Stimulated activated CD8-positive, alpha-beta memory T cell treated with anti-CD3 and anti-CD28 coated beads, Interleukin-15, amount 100 ng/mL, for 4 hours (primary cell): ENCODE results near the gene SLC35F5.
"Not testable (repeated sequence)": the region's sequence is repeated elsewhere in the genome, so short reads cannot be mapped to it uniquely, and the experiment has no call there.

Experiments
- DNase-seq, 2 donors: peaks; one replicate each; pipeline ENCODE4 v3.0.0-alpha.2; 2020; ENCODE audit warnings: low read depth in 2 of 2

The SLC35F5 gene

DNA sequence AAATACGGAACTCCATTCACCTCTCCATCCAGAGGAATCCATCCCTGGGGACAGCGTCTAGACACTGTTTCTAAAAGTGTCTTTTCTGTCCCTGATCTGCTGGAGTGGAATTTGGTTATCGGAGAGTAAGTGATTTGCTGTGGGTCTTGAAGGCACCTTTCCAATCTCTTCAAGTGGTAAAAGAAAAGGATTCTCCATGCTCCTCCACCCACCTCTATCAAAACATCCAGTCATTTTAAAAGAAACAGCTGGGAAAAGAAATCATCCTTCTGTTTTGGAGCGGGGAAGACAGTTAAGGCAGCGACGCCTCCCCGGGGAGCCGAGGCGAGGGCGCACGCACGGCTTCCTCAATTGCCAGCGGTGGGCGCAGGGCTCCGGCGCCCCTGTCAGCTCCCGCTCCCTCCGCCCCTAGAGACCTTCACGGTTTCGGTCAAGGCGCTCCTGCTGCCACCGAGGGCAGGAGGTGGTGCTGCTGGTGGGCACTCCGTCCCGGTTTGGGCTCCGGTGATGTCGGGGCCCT lies 547 bp downstream of the SLC35F5 start:
- DNase-seq = no peak

DNA sequence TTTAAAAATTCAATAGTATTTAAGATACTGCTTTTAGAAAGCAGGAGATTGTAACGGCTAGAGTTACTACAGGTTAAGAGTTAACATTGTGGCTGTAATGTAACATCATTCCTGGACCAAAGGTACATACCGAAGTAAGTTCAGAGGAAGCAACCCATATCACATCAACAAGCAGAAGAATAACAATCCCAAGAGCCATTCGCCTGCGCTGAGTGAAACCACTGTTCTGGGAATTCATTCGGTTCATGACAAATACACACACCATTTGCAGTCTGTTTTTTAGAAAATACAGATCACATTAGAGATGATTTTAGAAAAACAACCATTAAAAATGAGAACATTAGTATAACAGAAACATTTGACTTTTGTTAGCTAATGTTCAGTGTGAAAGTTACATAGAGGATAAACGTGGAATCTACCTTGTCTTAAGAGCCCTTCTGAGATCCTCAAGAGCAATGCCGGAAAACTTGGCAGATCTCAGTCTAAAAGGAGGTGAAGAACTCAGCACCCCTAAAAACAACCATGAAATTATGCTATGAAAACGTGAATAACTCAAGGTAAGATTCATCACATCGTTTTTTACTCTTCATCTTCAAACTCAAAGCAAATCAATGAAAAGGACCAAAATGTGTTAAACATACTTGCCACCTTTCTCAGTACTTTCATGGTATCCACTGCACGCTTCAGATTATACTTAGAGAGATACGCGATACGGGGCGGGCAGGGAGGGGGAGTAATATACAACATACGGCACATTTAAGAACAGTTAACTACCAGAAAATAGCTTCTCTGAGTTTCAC lies 1.2 kb downstream of the SLC35F5 start:
- DNase-seq = no peak

DNA sequence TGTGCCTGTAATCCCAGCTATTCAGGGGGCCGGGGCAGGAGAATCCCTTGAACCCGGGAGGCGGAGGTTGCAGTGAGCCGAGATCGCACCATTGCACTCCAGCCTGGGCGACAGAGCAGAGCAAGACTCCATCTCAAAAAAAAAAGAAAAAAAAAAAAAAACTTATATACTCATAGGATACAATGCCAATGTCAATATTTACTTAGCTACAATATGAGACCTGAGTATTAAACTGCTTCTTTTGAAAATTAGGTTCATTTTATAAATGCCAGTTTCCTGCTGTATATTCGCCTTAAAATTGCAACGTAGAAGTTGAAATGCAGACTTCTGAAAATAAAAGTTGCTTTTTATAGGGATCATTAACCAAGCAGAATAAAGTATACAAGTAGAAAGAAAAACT lies 2.3 kb downstream of the SLC35F5 start:
- no peak for DNase-seq

DNA sequence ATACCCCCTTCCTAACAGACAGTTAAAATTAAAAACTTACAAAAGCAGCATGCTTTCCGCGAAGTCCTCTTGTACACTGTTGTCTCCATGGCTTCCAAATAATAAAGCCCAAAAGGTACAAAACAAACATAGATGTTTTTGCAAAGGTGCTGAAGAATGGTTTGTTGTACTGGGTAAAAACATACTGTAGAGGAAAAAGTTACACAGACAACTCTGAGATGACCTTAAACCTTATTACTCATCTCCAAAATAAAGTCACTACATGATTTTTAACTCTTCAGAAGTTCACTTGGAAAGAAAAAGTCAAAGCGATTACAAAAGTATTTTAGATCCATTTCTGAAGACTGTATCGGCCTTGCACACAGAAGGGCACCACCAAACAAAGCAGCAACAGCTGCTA lies 6.1 kb downstream of the SLC35F5 start:
- no peak for DNase-seq

DNA sequence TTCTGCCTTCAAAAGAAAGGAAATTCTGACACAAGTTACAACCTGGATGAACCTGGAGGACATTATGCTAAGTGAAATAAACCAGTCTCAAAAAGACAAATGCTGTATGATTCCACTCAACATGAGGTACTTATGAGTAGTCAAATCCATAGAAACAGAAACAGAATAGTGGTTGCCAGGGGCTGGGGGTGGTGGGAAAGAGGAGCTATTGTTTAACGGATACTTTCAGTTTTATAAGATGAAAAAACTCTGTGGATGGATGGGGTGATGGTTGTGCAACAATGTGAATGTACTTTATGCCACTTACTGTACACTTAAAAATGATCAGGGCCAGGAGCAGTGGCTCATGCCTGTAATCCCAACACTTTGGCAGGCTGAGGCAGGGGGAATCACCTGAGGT lies 15.4 kb downstream of the SLC35F5 start:
- no peak for DNase-seq

DNA sequence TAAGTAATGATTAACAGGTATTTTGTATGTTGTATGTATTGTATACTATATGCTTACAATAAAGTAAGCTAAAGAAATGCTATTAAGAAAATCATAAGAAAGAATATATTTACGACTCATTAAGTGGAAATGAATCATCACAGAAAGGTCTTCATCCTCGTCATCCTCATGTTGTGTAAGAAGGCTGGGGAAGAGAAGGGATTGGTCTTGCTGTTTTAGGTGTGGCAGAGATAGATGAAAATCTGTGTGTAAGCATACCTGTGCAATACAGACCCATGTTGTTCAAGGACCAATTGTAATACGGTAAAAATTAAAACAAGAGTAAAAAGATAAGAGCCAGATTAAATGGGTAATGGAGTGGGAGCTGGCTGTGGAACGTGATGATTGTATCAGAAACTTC lies 16.6 kb downstream of the SLC35F5 start:
- no peak for DNase-seq

DNA sequence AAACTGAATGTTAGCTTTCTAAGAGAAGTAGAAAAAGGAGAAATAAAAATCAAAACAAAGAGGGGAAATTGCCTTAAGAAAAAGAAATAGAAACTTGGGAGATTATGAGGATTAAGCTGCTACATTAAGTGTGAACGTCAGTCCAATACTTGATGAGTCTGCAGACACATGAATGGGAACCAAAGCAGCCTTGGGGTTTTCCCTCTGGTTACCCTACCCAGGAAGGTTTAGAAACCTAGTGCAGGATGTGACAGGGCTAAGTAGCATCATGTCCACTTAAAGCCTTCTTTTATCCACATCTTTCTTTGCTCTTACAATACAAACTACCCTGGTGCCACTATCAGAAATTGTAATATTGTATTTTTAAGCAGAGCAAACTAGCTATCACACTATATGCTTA lies 22.3 kb downstream of the SLC35F5 start:
- DNase-seq = no peak

DNA sequence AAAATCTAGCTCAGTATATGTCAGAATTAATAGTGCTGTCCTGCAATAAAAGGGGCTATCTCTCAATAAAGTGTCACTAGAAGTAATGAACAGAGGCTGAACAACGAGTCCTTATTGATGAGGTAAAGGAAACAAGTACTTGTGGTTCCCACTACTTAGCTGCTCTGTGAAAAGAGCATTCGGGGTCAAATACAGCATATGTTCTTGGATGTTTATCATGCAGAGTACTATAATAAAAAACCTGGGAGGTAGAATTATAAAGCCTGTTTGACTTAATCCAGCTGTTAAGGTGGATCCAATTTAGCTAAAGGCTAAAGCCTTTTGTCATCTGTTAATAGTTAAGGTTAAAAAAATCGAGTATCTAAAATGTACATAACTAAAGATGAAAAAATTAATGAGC lies 32.4 kb downstream of the SLC35F5 start:
- no peak for DNase-seq

DNA sequence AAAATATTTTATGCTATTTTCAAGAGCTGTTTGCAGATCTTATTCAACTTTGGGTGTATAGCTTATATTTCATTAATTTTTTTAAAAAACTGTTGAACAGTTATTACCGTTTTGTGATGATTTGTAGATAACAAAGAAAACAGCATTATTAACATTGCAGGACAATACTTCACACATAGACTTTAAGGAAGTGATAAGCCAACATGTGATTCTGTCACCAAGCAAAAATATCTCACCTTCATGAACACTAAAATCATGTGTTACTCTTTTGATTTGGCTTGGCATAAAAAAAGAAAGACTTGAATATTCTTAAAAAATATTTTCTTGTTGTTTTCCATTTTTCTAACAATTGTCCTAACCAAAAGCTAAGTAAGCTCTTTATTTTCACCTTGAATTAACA lies 33.0 kb downstream of the SLC35F5 start:
- no peak for DNase-seq

DNA sequence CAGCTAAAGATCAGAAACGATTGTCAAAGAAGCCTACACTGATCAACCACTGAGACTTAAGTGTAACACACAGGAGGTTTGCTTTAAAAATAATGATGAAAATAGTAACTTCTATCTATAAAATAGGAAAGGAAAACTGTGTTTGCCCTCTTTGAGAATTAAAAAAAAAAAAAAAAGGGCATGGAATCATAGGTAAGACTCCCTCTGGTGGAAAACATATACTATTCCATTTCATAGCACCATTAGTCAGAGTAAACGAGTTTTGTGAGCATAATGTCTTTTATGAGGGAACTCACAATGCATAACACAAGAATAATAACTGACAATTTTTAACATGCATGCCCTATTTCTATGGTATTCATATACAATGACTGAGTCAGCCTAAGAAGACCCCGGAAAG lies 36.3 kb downstream of the SLC35F5 start:
- no peak for DNase-seq

DNA sequence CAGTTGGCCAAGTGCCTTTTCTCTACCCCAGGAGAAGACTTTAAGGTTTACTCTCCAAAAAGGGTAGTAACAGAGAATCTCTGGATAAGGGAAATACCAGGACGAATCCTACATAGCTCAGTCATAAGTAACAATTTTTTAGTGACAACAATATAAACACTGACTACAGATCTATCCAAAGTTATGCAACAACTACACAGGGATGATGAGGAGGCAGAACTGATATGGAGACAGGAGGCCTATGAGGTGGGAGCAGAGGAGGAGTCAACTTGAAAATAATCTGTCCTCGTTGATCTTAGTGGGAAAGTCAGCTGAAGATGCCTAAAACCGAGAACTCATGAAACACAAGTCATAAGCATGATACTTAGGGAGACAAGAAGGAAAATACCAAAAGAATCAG lies 40.2 kb downstream of the SLC35F5 start:
- no peak for DNase-seq

DNA sequence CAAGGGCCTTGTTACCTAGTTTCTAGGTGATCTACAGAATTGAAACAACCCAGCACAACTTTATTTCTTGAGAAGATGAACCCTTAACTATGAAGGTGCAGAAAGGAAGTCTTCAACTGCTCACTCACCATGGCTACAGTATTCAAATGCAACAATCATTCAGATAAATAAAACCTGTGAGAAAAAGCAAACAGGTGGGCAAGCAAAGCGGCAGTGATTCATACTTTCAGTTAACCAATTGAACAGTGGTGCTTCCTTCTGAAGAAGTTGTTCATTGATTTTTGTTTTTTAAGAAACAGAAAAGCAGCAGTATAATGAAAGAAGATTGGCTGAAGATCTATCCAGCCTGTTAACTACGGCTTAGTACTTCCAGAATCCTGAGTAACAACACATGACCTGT lies 43.5 kb downstream of the SLC35F5 start:
- DNase-seq = no peak

DNA sequence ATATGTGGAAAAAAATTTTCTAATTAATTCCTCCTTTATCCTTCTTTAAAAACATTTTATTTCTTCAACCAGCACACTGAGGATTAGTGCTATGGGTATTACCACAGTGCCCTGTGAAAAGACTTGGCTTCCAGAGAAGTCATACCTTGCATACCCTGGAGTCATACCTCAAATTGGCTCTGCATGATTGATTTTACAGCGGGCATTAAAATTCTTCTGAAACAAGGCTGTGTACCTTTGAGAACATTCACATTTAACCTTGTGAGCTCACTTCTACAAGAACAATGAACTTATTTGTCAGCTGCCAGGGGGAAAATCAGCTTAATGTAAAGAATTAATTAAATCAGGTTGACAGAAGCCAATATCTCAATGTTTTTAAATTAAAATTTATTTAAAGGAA lies 44.6 kb downstream of the SLC35F5 start:
- DNase-seq = no peak

DNA sequence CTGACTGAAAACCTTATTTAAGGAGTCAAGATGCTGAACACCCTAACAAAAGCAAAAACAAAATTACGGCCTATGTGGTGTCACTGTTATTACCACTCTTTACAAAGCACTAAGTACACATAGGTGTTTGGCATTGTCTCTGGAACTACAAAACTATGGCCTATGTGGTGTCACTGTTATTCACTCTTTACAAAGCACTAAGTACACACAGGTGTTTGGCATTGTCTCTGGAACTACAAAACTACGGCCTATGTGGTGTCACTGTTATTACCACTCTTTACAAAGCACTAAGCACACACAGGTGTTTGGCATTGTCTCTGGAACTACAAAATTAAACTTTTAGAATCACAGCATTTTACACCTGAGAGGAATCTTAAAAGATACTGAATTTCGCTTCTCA lies 47.4 kb downstream of the SLC35F5 start:
- DNase-seq = no peak

DNA sequence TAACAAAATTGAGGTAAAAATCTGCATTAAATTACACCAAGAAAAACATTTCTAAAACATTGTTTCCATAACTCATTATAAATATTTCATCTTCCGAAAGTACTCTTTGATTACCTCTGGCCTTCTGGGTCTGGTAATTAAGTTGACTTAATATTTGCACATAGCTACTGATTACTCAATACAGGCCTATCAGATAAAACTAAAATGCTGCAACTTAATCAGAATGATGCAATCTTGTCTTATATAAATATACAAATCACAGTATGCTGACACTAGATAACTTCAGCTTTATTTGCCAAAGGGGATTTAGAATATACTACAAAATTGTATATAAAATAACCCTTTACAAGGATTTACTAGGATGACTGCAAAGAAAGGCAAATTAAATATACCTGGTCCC lies 49.3 kb downstream of the SLC35F5 start:
- no peak for DNase-seq

DNA sequence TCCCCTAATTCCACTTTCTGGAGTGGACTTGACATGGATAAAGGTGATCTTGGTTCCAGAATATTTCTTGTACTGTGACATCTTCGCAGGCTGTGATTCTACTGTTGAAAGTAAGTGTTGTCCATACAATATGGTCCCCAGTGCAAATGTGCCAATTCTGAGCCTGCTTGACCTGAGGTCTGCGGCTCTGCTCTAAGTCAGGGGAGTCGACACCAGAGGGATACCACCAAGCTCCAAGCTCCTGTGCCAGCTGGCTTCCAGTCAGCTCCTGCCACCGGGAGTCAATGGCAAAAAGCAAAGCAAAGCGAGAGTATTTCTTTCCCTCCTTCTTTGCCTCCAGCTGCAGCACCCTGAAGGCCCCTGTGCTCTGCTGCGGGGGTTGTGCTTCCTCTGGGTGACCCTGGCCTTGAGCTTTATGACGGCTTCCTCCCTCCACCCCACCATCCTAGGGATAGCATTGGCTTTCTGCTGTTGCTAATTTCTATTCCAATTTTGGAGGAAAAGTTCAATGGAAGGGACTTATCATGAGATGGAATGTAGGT lies 50.4 kb downstream of the SLC35F5 start:
- no peak for DNase-seq

DNA sequence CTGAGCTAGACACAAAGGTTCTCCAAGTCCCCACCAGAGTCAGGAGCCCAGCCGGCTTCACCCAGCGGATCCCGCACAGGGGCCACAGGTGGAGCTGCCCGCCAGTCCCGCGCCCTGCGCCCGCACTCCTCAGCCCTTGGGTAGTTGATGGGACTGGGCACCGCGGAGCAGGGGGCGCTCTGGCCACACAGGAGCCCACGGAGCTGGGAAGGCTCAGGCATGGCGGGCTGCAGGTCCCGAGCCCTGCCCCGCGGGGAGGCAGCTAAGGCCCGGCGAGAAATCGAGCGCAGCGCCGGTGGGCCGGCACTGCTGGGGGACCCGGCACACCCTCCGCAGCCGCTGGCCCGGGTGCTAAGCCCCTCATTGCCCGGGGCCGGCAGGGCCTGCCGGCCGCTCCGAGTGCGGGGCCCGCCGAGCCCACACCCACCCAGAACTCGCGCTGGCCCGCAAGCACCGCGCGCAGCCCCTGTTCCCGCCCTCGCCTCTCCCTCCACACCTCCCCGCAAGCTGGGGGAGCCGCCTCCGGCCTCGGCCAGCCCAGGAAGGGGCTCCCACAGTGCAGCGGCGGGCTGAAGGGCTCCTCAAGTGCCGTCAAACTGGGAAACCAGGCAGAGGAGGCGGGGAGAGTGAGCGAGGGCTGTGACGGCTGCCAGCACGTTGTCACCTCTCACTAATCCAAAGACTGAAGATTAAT lies 52.0 kb downstream of the SLC35F5 start:
- not testable (repeated sequence) for DNase-seq

DNA sequence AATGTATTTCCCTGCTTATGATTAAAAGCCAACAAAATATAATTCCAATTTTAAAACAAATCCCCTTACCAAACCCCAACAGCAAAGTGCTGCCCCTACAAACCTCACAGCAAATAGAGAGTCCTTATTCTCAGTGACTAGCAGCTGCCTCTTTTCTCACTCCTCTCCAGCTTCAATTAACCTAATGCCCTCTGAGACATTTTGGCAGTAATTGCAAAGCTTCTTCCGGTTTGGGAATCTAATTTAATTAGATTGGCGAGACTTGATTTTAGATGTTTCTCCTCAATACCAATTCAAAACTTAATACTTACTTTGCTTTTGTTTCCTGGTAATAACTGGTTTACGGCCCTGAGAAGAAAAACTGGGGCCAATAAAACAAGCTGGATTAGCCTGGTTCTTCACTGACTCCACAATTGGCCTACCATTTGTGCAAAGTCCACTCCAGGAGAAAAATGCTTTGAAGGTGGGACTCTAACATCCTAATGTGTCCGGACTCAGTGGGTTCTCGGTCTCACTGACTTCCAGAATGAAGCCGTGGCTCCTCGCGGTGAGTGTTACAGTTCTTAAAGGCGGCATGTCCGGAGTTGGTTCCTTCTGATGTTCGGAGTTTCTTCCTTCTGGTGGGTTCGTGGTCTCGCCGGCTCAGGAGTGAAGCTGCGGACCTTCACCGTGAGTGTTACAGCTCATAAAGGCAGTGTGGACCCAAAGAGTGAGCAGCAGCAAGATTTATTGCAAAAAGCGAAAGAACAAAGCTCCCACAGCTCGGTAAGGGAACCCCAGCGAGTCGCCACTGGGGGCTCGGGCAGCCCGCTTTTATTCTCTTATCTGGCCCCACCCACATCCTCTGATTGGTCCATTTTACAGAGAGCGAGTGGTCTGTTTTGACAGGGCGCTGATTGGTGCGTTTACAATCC lies 52.8 kb downstream of the SLC35F5 start:
- DNase-seq = no peak

DNA sequence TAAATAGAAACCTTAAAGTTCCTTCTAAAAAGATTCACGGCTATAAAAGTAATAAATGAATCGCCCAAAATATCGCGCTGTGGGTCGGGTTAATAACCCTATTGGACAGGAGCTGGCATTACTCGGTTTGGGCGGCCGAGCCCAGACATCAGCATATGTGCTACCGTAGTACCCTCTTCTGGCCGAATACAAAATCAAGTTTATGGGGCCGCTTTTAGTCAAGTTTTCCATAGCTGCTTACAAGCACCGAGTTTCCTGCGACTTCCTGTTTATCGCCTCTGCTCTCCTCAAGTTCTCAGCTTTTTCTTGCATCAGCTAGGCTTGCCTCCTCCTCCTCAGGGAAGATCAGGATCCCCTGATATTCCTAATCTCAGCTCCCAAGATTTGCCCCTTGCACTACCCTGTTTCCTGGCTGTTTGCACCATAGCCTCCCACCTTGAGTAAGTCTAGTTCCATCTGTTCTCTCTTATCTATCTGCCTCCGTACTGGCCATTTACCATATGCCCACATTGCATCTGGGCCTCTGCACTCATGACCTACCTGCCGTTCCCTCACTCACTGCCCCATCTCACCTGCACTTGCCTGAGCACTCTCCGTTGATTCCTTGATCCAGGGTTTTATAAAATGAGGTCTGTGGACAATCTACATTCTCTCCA lies 56.1 kb downstream of the SLC35F5 start:
- DNase-seq = peak in 1 of 2 donors; percentile 18

DNA sequence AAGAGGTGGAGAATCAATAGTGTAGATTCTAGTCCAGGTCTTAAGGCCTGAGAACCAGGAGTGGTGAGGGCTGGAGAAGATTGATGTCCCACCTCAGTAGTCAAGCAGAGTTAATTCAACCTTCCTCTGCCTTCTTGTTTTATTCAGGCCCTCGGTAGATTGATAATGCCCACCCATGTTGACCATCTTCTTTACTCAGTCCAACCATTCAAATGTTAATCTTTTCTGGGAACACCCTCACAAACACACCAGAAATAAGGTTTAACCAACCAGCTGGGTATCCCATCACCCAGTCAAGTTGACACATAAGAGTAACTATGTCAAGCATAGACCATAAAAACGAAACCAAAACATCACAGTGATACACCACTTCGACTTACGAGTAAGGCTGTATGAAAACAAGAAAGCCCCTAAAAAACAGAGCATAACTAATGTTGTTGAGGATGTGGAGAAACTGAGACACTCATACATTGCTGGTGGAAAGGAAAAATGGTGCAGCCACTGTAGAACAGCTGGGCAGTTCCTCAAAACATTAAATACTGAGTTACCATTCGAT lies 57.5 kb downstream of the SLC35F5 start:
- no peak for DNase-seq

DNA sequence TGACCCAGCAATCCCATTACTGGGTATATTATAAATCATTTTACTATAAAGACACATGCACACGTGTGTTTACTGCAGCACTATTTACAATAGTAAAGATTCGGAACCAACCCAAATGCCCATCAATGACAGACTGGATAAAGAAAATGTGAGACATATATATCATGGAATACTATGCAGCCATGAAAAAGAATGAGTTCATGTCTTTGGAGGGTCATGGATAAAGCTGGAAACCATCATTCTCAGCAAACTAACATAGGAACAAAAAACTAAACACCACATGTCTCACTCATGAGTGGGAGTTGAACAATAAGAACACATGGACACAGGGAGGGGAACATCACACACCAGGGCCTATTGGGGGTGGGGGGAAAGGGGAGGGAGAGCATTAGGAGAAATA lies 58.2 kb downstream of the SLC35F5 start:
- not testable (repeated sequence) for DNase-seq
